ENCODE data around the gene KRT17. TPM values are rescaled to one million over a fixed set of nuclear protein-coding genes. Genes with fewer than 3 reads are reported as not detected.
"Not testable (repeated sequence)": the region's sequence is repeated elsewhere in the genome, so short reads cannot be mapped to it uniquely, and the experiment has no call there.

The KRT17 gene
- total RNA-seq, 3 donors from 2014 or later (not counting 1 experiment from before 2014, with no cell fraction given) = not detected

DNA sequence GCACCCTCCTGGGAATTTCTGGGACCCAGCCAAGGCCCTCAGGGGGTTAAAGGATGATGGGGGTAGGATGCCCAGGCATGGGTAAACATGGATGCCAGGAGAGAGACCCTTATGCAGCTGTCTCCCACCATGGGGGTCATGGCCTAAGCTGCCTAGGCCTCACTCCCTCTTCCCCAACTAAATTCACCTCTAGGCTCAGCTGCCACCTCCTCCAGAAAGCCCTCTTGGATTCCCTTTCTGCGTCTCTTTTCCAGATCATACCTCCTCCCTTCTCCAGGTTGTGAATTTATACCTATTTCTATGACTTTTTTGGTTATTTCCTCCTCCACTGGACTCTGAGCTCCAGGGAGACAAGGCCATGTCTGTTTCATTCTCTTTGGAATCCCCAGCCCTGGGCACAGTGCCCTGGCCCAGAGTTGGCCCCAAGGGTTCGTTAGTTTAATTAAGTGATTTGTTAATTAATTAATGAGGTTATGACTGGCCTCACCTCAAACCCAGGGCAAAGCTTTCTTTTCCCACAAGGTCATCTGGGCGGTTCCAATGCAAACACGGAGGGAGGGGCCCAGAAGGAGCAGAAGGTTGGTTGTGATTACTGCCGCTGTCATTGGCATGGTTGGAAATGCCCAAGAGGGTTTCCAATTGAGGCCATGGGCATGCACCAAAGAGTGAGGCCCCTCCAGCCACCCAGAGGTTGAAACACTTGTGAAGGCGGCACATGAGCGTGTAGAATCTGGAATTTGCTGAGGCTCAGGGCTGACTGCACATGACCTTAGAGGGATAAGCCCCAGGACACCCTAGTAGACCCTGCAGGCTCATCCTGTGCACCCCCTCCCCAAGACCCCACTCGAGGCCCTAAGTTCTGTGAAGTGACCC, 6.9 kb upstream of the KRT17 start:
- ATAC-seq = no peak
- TF ChIP-seq, protein P1, sequence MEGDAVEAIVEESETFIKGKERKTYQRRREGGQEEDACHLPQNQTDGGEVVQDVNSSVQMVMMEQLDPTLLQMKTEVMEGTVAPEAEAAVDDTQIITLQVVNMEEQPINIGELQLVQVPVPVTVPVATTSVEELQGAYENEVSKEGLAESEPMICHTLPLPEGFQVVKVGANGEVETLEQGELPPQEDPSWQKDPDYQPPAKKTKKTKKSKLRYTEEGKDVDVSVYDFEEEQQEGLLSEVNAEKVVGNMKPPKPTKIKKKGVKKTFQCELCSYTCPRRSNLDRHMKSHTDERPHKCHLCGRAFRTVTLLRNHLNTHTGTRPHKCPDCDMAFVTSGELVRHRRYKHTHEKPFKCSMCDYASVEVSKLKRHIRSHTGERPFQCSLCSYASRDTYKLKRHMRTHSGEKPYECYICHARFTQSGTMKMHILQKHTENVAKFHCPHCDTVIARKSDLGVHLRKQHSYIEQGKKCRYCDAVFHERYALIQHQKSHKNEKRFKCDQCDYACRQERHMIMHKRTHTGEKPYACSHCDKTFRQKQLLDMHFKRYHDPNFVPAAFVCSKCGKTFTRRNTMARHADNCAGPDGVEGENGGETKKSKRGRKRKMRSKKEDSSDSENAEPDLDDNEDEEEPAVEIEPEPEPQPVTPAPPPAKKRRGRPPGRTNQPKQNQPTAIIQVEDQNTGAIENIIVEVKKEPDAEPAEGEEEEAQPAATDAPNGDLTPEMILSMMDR (IDR thresholded peaks at IDR 0.05) = no peak

DNA sequence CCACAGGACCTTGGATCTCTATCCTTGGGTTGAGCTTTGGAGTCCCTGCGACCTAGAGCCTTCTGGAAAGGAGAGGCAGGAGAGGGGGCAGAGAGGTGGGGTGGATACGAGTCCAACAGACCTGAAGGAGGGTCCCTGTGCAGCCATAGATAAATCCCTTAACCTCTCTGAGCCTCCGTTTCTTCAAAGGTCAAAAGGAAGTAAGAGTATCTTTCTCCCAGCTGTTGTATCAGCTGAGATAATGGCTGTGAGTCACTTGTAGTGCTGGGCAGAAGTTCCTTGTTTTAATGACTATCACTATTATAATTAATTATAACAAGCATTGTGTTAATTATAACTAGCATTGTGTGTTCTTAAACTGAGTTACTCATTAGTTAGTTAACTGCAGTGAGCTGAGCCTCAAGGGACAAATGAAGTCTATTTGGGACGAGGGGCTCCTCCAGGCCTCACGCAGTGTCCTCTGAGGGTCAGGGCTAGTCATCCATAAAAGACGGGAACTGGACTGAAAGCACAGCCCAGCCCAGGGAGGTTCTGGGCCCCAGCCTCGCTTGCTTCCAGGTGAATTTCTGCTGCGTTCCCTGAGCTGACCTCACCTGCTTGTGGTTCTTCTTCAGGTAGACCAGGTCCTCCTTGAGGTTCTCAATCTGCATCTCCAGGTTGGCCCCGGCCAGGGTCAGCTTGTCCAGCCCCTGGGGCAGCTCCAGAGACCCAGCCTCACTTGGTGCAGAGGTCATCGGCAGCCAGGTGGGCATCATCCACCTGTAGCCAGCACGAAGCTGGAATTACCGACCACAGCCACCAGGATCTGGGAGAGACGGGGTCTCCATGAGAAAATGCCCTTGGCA, 5.7 kb upstream of the KRT17 start:
- DNase-seq (no peak), ATAC-seq (no peak)
- intact Hi-C loops (cut with micrococcal nuclease) = no loop called here
- Mint-ChIP-seq H3K4me1 (no peaks in the 10 kb centered on the region), H3K27ac (no peak overlapping the region), H3K4me3 (no peak overlapping the region), H3K36me3 (no peaks in the 10 kb centered on the region), H3K9me3 (no peaks in the 10 kb centered on the region), H3K27me3 (ENCODE audit: low read depth in 2 of 2) (peaks cover 0 to 3% of the 10 kb centered on the region in 2 donors)
- Histone ChIP-seq H3K9me3 (ENCODE audit: control insufficient read depth, insufficient read depth, low read length) (no peaks in the 10 kb centered on the region), H3K4me3 (ENCODE audit: low read length) (no peak overlapping the region), H3K27me3 (ENCODE audit: control insufficient read depth, insufficient read depth, low read length) (no peaks in the 10 kb centered on the region), H3K27ac (ENCODE audit: low read length) (no peak overlapping the region), H3K4me1 (ENCODE audit: control insufficient read depth, insufficient read depth, low read length) (no peaks in the 10 kb centered on the region), H3K36me3 (ENCODE audit: control insufficient read depth, insufficient read depth, low read length) (no peaks in the 10 kb centered on the region)
- 87% methylated on average over 13 of the region's 13 CpGs for WGBS (ENCODE audit: insufficient coverage)
- TF ChIP-seq, protein P1 (IDR thresholded peaks at IDR 0.05) = no peak

More for the DNA sequence above, 6.9 kb upstream of the KRT17 start:
- no peaks in the 10 kb centered on the region for H3K36me3 ChIP-seq (ENCODE audit: control insufficient read depth, insufficient read depth, low read length)
- WGBS (ENCODE audit: insufficient coverage) = 92% methylated on average over 8 of the region's 8 CpGs
- no peak overlapping the region for H3K27ac Mint-ChIP-seq
- H3K4me3 Mint-ChIP-seq = no peak overlapping the region
- no peaks in the 10 kb centered on the region for H3K27me3 ChIP-seq (ENCODE audit: control insufficient read depth, insufficient read depth, low read length)
- H3K4me3 ChIP-seq (ENCODE audit: low read length) = no peak overlapping the region
- no peaks in the 10 kb centered on the region for H3K9me3 Mint-ChIP-seq
- no peaks in the 10 kb centered on the region for H3K4me1 ChIP-seq (ENCODE audit: control insufficient read depth, insufficient read depth, low read length)
- intact Hi-C loops (cut with micrococcal nuclease) = no loop called here
- no peaks in the 10 kb centered on the region for H3K9me3 ChIP-seq (ENCODE audit: control insufficient read depth, insufficient read depth, low read length)
- H3K27me3 Mint-ChIP-seq (ENCODE audit: low read depth in 2 of 2) = no peaks in the 10 kb centered on the region
- DNase-seq = no peak
- no peak overlapping the region for H3K27ac ChIP-seq (ENCODE audit: low read length)
- no peaks in the 10 kb centered on the region for H3K36me3 Mint-ChIP-seq
- H3K4me1 Mint-ChIP-seq = no peaks in the 10 kb centered on the region

DNA sequence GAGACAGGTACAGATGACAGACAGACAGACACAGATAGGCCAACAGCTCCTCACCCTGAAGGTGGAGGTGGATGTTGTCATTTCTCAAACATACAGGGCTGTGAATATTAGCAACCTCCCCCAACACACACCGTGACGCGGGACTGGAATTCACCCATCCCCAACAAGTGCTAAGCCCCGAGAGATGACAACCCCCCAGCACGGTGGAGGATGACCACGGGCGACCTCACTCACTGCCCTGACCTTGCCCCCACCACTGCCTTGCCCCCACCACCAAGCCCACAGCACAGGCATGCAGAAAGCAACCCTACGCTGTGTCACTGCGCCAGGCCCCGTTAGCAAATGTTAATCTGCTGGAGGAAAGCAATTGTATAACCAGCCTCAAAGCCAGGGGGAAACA, 4.9 kb upstream of the KRT17 start:
- Mint-ChIP-seq H3K4me3 (no peak overlapping the region), H3K27ac (no peak overlapping the region), H3K36me3 (no peaks in the 10 kb centered on the region), H3K9me3 (no peaks in the 10 kb centered on the region), H3K4me1 (no peaks in the 10 kb centered on the region), H3K27me3 (ENCODE audit: low read depth in 2 of 2) (peaks cover 0 to 3% of the 10 kb centered on the region in 2 donors)
- H3K4me1 ChIP-seq (ENCODE audit: control insufficient read depth, insufficient read depth, low read length) = no peaks in the 10 kb centered on the region
- no peak for ATAC-seq
- no peak for DNase-seq
- intact Hi-C loops (cut with micrococcal nuclease) = no loop called here
- TF ChIP-seq, protein P1 (IDR thresholded peaks at IDR 0.05) = no peak
- no peaks in the 10 kb centered on the region for H3K36me3 ChIP-seq (ENCODE audit: control insufficient read depth, insufficient read depth, low read length)
- H3K4me3 ChIP-seq (ENCODE audit: low read length) = no peak overlapping the region
- H3K27me3 ChIP-seq (ENCODE audit: control insufficient read depth, insufficient read depth, low read length) = no peaks in the 10 kb centered on the region
- H3K27ac ChIP-seq (ENCODE audit: low read length) = no peak overlapping the region
- 71% methylated on average over 10 of the region's 10 CpGs for WGBS (ENCODE audit: insufficient coverage)
- no peaks in the 10 kb centered on the region for H3K9me3 ChIP-seq (ENCODE audit: control insufficient read depth, insufficient read depth, low read length)

DNA sequence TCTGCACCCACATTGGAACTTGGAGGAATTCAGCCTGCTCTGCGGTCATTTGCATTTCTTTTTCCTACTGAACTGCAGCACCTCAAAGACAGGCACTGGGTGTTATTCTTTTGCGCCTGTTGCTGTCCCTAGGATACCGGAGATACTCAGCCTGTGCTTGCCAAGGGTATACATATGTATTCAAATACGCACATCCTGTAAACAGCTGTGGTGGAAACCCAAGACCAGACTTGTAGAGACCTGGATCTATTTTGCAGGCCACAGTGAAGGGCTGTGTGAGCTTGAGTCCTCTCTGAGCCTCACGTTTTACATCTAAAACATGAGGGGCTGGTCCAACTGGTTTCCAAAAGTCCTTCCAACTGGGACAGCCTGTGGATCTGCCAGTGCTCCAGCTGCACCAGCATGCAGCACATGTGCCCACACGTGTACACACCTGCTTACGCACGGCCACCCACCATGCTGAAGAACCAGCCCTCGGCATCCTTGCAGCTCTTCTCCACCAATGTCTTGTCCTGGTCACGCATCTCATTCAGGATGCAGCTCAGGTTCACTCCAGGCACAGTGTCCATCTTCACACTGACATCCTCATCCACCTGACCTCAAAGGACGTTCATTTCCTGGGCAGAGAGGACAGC, 4.4 kb upstream of the KRT17 start:
- H3K4me3 ChIP-seq (ENCODE audit: low read length); H3K36me3 ChIP-seq (ENCODE audit: control insufficient read depth, insufficient read depth, low read length); H3K4me3 Mint-ChIP-seq; H3K27me3 ChIP-seq (ENCODE audit: control insufficient read depth, insufficient read depth, low read length); H3K9me3 Mint-ChIP-seq; intact Hi-C loops (cut with micrococcal nuclease); H3K27ac ChIP-seq (ENCODE audit: low read length); H3K27ac Mint-ChIP-seq; ATAC-seq; H3K36me3 Mint-ChIP-seq; H3K27me3 Mint-ChIP-seq (ENCODE audit: low read depth in 2 of 2); H3K9me3 ChIP-seq (ENCODE audit: control insufficient read depth, insufficient read depth, low read length); H3K4me1 ChIP-seq (ENCODE audit: control insufficient read depth, insufficient read depth, low read length); H3K4me1 Mint-ChIP-seq; DNase-seq: not testable (repeated sequence)
- WGBS (ENCODE audit: insufficient coverage) = 87% methylated on average over 11 of the region's 11 CpGs

DNA sequence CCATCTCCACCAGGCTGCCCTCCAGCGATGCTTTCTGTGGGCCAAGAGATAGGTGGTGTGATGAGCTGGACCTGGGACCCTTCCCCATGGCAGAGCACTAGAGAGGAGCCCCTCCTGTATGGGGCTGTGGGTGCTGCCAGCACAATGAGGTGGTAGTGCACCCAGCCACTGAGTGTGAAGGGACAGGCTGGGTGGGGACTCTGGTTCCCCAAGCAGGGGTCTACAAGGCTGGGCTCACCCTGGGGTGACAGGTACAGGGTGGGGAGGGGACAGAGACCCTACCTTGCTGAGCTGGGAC, 3.6 kb upstream of the KRT17 start:
- intact Hi-C loops (cut with micrococcal nuclease); H3K4me1 ChIP-seq (ENCODE audit: control insufficient read depth, insufficient read depth, low read length); H3K36me3 ChIP-seq (ENCODE audit: control insufficient read depth, insufficient read depth, low read length); H3K9me3 Mint-ChIP-seq; H3K4me1 Mint-ChIP-seq; ATAC-seq; H3K27me3 ChIP-seq (ENCODE audit: control insufficient read depth, insufficient read depth, low read length); H3K36me3 Mint-ChIP-seq; H3K27ac ChIP-seq (ENCODE audit: low read length); H3K9me3 ChIP-seq (ENCODE audit: control insufficient read depth, insufficient read depth, low read length); H3K4me3 Mint-ChIP-seq; H3K27ac Mint-ChIP-seq; H3K4me3 ChIP-seq (ENCODE audit: low read length); H3K27me3 Mint-ChIP-seq (ENCODE audit: low read depth in 2 of 2); DNase-seq: not testable (repeated sequence)
- 71% methylated on average over 1 of the region's 1 CpG for WGBS (ENCODE audit: insufficient coverage)
